CD4-positive, alpha-beta T cell treated with Interleukin-10 for 1 hour (primary cell): ENCODE data around the gene STX11.
"Not testable (repeated sequence)": the region's sequence is repeated elsewhere in the genome, so short reads cannot be mapped to it uniquely, and the experiment has no call there.

Experiments
- DNase-seq: peaks from one replicate; pipeline ENCODE4 v3.0.0-alpha.2; 2020

The STX11 gene

GRCh38 chr6:144149894-144150709, at the start of gene STX11:
TSS of gene STX11 (plus strand) at chr6:144150517. CDS start at chr6:144186628, 36,111 bp downstream.
- DNase-seq, result peak; percentile 84

GRCh38 chr6:144103026-144103563, 47.2 kb upstream of the STX11 start:
- DNase-seq, result no peak

- DNase-seq, result no peak
Observed at GRCh38 chr6:144104488-144104887, 45.8 kb upstream of the STX11 start.

GRCh38 chr6:144104898-144105487, 45.3 kb upstream of the STX11 start:
- peak; percentile 86 for DNase-seq

GRCh38 chr6:144106206-144106605, 44.1 kb upstream of the STX11 start:
- no peak for DNase-seq

- no peak for DNase-seq
Observed at GRCh38 chr6:144110210-144110609, 40.1 kb upstream of the STX11 start.

- DNase-seq, result no peak
Observed at GRCh38 chr6:144113366-144113765, 37.0 kb upstream of the STX11 start.

GRCh38 chr6:144115219-144115618, 35.1 kb upstream of the STX11 start:
- no peak for DNase-seq

- DNase-seq, result no peak
Observed at GRCh38 chr6:144119376-144119775, 30.9 kb upstream of the STX11 start.

- no peak for DNase-seq
Observed at GRCh38 chr6:144122861-144123260, 27.5 kb upstream of the STX11 start.

GRCh38 chr6:144123421-144123820, 26.9 kb upstream of the STX11 start:
- no peak for DNase-seq

GRCh38 chr6:144123836-144124235, 26.5 kb upstream of the STX11 start:
- DNase-seq, result no peak

- no peak for DNase-seq
Observed at GRCh38 chr6:144127097-144127496, 23.2 kb upstream of the STX11 start.

- no peak for DNase-seq
Observed at GRCh38 chr6:144129469-144129868, 20.8 kb upstream of the STX11 start.

- DNase-seq, result no peak
Observed at GRCh38 chr6:144131248-144131709, 19.0 kb upstream of the STX11 start.

- not testable (repeated sequence) for DNase-seq
Observed at GRCh38 chr6:144132167-144132690, 18.1 kb upstream of the STX11 start.

- DNase-seq, result no peak
Observed at GRCh38 chr6:144133225-144133821, 17.0 kb upstream of the STX11 start.

- no peak for DNase-seq
Observed at GRCh38 chr6:144134176-144134575, 16.1 kb upstream of the STX11 start.

- DNase-seq, result no peak
Observed at GRCh38 chr6:144134737-144135136, 15.6 kb upstream of the STX11 start.

GRCh38 chr6:144138542-144138941, 11.8 kb upstream of the STX11 start:
- no peak for DNase-seq

- no peak for DNase-seq
Observed at GRCh38 chr6:144139817-144140216, 10.5 kb upstream of the STX11 start.

GRCh38 chr6:144140867-144141266, 9.4 kb upstream of the STX11 start:
- no peak for DNase-seq

- DNase-seq, result no peak
Observed at GRCh38 chr6:144141470-144141869, 8.8 kb upstream of the STX11 start.
